ENCODE data around the gene AGGF1. TPM values are rescaled to one million over a fixed set of nuclear protein-coding genes. Genes with fewer than 3 reads are reported as not detected.

Gene AGGF1
- total and polyA plus RNA-seq, 2 experiments from 2014 or later = 24.4 to 27.5 TPM

- no peak for TF ChIP-seq JUNB (IDR thresholded peaks at IDR 0.05; ENCODE audit: unreplicated experiment)
- TF ChIP-seq, protein P1, sequence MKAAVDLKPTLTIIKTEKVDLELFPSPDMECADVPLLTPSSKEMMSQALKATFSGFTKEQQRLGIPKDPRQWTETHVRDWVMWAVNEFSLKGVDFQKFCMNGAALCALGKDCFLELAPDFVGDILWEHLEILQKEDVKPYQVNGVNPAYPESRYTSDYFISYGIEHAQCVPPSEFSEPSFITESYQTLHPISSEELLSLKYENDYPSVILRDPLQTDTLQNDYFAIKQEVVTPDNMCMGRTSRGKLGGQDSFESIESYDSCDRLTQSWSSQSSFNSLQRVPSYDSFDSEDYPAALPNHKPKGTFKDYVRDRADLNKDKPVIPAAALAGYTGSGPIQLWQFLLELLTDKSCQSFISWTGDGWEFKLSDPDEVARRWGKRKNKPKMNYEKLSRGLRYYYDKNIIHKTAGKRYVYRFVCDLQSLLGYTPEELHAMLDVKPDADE (IDR thresholded peaks at IDR 0.05) = no peak
- no peak for TF ChIP-seq STAT1 (IDR thresholded peaks at IDR 0.05; ENCODE audit: unreplicated experiment)
Observed at GRCh38 chr5:77080905-77081304, 50.7 kb downstream of the AGGF1 start (continued).

DNA sequence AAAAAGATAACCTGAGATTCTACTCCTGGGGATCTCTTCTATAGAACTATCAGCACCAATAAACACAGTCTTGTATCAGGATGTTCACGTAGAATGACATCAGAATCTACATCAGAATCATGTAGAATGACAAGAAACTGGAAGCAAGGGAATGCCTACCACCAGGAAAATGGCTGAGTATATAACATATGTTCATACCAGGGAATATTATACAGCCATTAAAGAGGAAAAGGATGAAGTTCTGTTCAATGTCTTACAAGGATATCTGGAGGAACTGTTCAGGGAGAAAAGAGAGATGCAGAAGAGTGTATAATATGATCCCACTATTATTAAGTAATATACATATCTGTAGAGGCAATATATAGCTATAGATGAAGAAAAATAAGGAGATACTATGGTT lies 52.1 kb downstream of the AGGF1 start:
- DNase-seq (ENCODE audit: low spot score) (no peak), ATAC-seq (no peak)
- Histone ChIP-seq H3K79me2 (replicated peaks; ENCODE audit: insufficient read depth) (peaks cover 15% of the 10 kb centered on the region; the same call in 1 of the 2 replicates), H3K4me1 (ENCODE audit: insufficient read depth) (peaks cover 10% of the 10 kb centered on the region), H3K9me2 (ENCODE audit: insufficient read depth) (no peaks in the 10 kb centered on the region), H3K27ac (ENCODE audit: low read depth) (no peak overlapping the region), H3K36me3 (ENCODE audit: insufficient read depth) (no peaks in the 10 kb centered on the region), H3K27me3 (ENCODE audit: insufficient read depth) (no peaks in the 10 kb centered on the region), H4K20me1 (replicated peaks; ENCODE audit: insufficient read depth) (no peaks in the 10 kb centered on the region), H3K4me3 (no peak overlapping the region), H3F3A (replicated peaks; ENCODE audit: low read depth) (no peaks in the 10 kb centered on the region), H3K4me2 (no peak overlapping the region), H2AFZ (no peak overlapping the region)
- Mint-ChIP-seq H3K4me3 (no peak overlapping the region), H3K27me3 (ENCODE audit: insufficient read depth, low read depth, poor library complexity) (peaks cover 10% of the 10 kb centered on the region), H3K27ac (no peak overlapping the region), H3K36me3 (ENCODE audit: low read depth) (peaks cover 35% of the 10 kb centered on the region), H3K4me1 (peaks cover 18% of the 10 kb centered on the region), H3K9me3 (no peaks in the 10 kb centered on the region)
- TF ChIP-seq ZNF114 (CRISPR knock-in tag; IDR thresholded peaks at IDR 0.05) = no peak
- TF ChIP-seq NANOG (IDR thresholded peaks at IDR 0.05; ENCODE audit: borderline replicate concordance) = no peak

DNA sequence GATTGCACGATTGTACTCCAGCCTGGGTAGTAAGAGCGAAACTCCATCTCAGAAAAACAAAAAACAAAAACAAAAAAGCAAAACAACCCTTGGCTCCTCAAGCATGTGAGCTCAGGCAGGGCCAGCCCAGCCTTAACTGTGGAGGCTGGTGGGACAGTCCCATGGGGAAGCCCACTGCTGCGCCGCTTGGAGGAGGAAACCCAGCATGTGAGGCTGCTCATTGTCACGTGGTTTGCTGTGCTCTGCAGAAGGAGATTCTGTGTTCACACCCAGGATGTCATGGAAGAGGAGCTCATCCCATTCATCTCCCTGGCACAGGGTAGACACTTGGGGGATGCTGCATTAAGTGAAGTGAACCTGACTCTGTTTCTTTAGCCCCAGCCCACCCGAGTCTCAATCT lies 52.9 kb downstream of the AGGF1 start:
- no peaks in the 10 kb centered on the region for H4K20me1 ChIP-seq (replicated peaks; ENCODE audit: insufficient read depth)
- TF ChIP-seq CREB1 (CRISPR knock-in tag; IDR thresholded peaks at IDR 0.05; ENCODE audit: low read depth) (no peak), NANOG (IDR thresholded peaks at IDR 0.05; ENCODE audit: borderline replicate concordance) (no peak), ZNF462 (CRISPR knock-in tag; IDR thresholded peaks at IDR 0.05) (no peak), EZH2 (IDR thresholded peaks at IDR 0.05; ENCODE audit: low read depth, unreplicated experiment) (no peak), CTCF (conservative IDR thresholded peaks at IDR 0.05; ENCODE audit: low read depth in 2 of 2) (no peak), POLR2AphosphoS5 (IDR thresholded peaks at IDR 0.05; ENCODE audit: low read depth) (no peak), ZNF114 (CRISPR knock-in tag; IDR thresholded peaks at IDR 0.05) (no peak), STAT1 (IDR thresholded peaks at IDR 0.05; ENCODE audit: unreplicated experiment) (no peak)
- TF ChIP-seq, protein P1 (IDR thresholded peaks at IDR 0.05) = no peak

More for the DNA sequence above, 52.9 kb downstream of the AGGF1 start:
- H3K36me3 ChIP-seq (ENCODE audit: insufficient read depth) = no peaks in the 10 kb centered on the region
- no peak overlapping the region for H3K4me3 ChIP-seq
- H3K27ac Mint-ChIP-seq = no peak overlapping the region
- peaks cover 43% of the 10 kb centered on the region for H3K36me3 Mint-ChIP-seq (ENCODE audit: low read depth)
- peaks cover 14% of the 10 kb centered on the region for H3K27me3 Mint-ChIP-seq (ENCODE audit: insufficient read depth, low read depth, poor library complexity)
- H3K4me2 ChIP-seq = no peak overlapping the region
- DNase-seq (ENCODE audit: low spot score) (no peak), ATAC-seq (no peak)
- no peak overlapping the region for H2AFZ ChIP-seq
- peaks cover 20% of the 10 kb centered on the region for H3K4me1 Mint-ChIP-seq
- H3K27me3 ChIP-seq (ENCODE audit: insufficient read depth) = no peaks in the 10 kb centered on the region
- H3K9me3 Mint-ChIP-seq = no peaks in the 10 kb centered on the region; the same call in 2 of the 3 replicates
- peaks cover 13% of the 10 kb centered on the region for H3K4me1 ChIP-seq (ENCODE audit: insufficient read depth)
- no peak overlapping the region for H3K27ac ChIP-seq (ENCODE audit: low read depth)
- H3K79me2 ChIP-seq (replicated peaks; ENCODE audit: insufficient read depth) = peaks cover 15% of the 10 kb centered on the region; the same call in 1 of the 2 replicates
- no peaks in the 10 kb centered on the region for H3K9me2 ChIP-seq (ENCODE audit: insufficient read depth)
- no peak overlapping the region for H3K4me3 Mint-ChIP-seq
- no peaks in the 10 kb centered on the region for H3F3A ChIP-seq (replicated peaks; ENCODE audit: low read depth)
